MM.1S (cell line): ENCODE results near the gene ELMO1.

ENCODE experiments used
- EZH2phosphoT487 ChIP-seq: fragments of 300-600 bp; sonication (generic); IDR thresholded peaks from 2 replicates; pipeline ENCODE4 v1.6.1; 2018; ENCODE audit warnings: antibody characterized with exemption, low read length
- TF ChIP-seq, protein P1 (sequence below): fragments of 300-600 bp; sonication (generic); IDR thresholded peaks from 2 replicates; pipeline ENCODE4 v1.5.1; 2016; ENCODE audit warnings: antibody characterized with exemption, low read length, mixed read lengths

- TF ChIP-seq EZH2phosphoT487 = no peak
- TF ChIP-seq, protein P1, sequence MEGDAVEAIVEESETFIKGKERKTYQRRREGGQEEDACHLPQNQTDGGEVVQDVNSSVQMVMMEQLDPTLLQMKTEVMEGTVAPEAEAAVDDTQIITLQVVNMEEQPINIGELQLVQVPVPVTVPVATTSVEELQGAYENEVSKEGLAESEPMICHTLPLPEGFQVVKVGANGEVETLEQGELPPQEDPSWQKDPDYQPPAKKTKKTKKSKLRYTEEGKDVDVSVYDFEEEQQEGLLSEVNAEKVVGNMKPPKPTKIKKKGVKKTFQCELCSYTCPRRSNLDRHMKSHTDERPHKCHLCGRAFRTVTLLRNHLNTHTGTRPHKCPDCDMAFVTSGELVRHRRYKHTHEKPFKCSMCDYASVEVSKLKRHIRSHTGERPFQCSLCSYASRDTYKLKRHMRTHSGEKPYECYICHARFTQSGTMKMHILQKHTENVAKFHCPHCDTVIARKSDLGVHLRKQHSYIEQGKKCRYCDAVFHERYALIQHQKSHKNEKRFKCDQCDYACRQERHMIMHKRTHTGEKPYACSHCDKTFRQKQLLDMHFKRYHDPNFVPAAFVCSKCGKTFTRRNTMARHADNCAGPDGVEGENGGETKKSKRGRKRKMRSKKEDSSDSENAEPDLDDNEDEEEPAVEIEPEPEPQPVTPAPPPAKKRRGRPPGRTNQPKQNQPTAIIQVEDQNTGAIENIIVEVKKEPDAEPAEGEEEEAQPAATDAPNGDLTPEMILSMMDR = no peak
Observed at GRCh38 chr7:36918591-36918990, 530.1 kb downstream of the ELMO1 start.
